ENCODE data around the gene C19orf12. TPM values are rescaled to one million over a fixed set of nuclear protein-coding genes. Genes with fewer than 3 reads are reported as not detected.

The C19orf12 gene
- total RNA-seq, 1 donor from 2014 or later, result 14.2 TPM

DNA sequence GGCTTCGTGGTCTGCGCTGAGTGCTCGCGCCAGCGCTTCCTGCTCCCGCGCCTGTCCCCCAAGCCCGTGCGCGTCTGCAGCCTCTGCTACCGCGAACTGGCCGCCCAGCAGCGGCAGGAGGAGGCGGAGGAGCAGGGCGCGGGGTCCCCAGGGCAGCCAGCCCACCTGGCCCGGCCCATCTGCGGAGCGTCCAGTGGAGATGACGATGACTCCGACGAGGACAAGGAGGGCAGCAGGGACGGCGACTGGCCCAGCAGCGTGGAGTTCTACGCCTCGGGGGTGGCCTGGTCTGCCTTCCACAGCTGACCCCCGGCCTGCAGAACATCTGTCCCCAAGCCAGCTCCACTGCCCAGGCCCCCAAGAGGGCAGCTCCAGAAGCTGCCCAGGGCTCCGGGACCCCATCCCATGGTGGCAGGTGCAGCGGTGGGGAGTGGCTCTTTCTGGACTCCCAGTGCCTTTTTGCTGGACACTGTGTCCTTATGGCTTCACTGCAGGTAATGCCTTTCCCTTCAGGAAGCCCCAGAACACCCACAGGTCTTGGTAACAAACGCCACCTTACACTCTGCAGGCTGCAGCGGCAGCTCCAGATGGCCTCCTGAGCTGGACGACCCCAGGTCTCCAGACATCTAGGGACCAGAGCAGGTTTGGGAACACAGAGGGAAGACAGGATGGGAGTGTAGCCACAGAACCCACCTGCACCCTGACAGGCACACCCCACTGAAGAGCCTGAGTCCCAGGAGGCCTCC is 40.5 kb downstream of the C19orf12 start:
- peaks cover 0 to 37% of the 10 kb centered on the region in 2 donors for H3K36me3 ChIP-seq
- H3K27me3 ChIP-seq, result no peaks in the 10 kb centered on the region
- H3K4me1 ChIP-seq, result peaks cover 90% of the 10 kb centered on the region
- H3K4me3 ChIP-seq, result no peak overlapping the region
- intact Hi-C loops (cut with DNase I), result no loop called here
- TF ChIP-seq POLR2AphosphoS5 (IDR thresholded peaks at IDR 0.05; ENCODE audit: insufficient read depth in 1 of 2, low read depth in 1 of 2) (no peak), POLR2A (IDR thresholded peaks at IDR 0.05) (no peak)
- TF ChIP-seq, protein P1, sequence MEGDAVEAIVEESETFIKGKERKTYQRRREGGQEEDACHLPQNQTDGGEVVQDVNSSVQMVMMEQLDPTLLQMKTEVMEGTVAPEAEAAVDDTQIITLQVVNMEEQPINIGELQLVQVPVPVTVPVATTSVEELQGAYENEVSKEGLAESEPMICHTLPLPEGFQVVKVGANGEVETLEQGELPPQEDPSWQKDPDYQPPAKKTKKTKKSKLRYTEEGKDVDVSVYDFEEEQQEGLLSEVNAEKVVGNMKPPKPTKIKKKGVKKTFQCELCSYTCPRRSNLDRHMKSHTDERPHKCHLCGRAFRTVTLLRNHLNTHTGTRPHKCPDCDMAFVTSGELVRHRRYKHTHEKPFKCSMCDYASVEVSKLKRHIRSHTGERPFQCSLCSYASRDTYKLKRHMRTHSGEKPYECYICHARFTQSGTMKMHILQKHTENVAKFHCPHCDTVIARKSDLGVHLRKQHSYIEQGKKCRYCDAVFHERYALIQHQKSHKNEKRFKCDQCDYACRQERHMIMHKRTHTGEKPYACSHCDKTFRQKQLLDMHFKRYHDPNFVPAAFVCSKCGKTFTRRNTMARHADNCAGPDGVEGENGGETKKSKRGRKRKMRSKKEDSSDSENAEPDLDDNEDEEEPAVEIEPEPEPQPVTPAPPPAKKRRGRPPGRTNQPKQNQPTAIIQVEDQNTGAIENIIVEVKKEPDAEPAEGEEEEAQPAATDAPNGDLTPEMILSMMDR (IDR thresholded peaks at IDR 0.05), result no peak
- H3K27ac ChIP-seq, result no peak overlapping the region
- no peak for DNase-seq (ENCODE audit: extremely low spot score in 2 of 2)
- no peaks in the 10 kb centered on the region for H3K9me3 ChIP-seq

DNA sequence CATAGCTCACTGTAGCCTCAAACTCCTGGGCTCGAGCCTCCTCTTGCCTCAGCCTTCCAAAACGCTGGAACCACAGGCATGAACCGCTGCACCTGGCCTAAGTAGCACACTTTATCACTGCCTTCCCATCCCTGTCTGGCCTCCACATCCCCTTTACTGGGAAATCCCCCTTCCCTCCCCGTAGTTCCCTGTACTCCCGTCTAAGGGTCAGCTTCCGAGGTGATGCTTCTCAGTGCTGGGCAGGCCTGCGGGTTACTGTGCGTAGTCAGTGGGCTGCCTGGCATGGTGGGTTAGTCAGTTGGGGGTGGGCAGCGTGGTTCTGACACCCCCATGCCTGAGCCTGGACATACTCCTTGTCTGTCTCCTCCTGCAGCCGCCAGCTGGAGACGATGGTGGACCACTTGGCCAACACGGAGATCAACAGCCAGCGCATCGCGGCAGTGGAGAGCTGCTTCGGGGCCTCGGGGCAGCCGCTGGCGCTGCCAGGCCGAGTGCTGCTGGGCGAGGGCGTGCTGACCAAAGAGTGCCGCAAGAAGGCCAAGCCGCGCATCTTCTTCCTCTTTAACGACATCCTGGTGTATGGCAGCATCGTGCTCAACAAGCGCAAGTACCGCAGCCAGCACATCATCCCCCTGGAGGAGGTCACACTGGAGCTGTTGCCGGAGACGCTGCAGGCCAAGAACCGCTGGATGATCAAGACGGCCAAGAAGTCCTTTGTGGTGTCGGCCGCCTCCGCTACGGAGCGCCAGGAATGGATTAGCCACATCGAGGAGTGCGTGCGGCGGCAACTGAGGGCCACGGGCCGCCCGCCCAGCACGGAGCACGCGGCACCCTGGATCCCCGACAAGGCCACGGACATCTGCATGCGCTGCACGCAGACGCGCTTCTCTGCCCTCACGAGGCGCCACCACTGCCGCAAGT is 41.4 kb downstream of the C19orf12 start:
- Histone ChIP-seq H3K36me3 (peaks cover 0 to 37% of the 10 kb centered on the region in 2 donors), H3K4me1 (peaks cover 90% of the 10 kb centered on the region), H3K27ac (peak overlapping the region; percentile 56), H3K4me3 (no peak overlapping the region), H3K27me3 (no peaks in the 10 kb centered on the region), H3K9me3 (no peaks in the 10 kb centered on the region)
- DNase-seq (ENCODE audit: extremely low spot score in 2 of 2), result no peak
- TF ChIP-seq POLR2A (IDR thresholded peaks at IDR 0.05) (no peak), POLR2AphosphoS5 (IDR thresholded peaks at IDR 0.05; ENCODE audit: insufficient read depth in 1 of 2, low read depth in 1 of 2) (no peak)
- intact Hi-C loops (cut with DNase I), result no loop called here

DNA sequence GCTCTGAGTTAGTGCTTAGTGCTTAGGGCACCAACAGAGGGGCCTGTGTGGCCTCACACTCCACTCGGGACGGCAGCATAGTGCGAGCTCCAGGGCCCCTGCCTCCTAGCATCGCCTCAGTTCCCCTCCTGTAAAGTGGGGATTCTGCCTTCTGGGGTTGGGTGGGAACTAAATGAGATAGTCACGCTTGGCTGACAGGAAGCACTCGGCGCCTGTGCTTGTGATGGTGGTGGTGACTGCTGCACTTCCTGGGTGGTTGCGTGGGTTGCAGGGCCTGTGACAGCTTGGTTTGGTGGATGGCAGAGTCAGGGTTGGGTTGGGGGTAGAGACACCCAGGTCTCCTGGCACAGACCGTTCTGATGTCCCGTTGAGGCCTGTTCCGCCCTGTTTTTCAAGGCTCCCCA is 42.1 kb downstream of the C19orf12 start:
- intact Hi-C loops (cut with DNase I), result no loop called here
- Histone ChIP-seq H3K36me3 (peaks cover 0 to 37% of the 10 kb centered on the region in 2 donors), H3K4me1 (peaks cover 88% of the 10 kb centered on the region), H3K27me3 (no peaks in the 10 kb centered on the region), H3K4me3 (peak overlapping the region in 1 of 2 donors; percentile 2), H3K9me3 (no peaks in the 10 kb centered on the region), H3K27ac (peak overlapping the region; percentile 56)
- TF ChIP-seq, protein P1 (IDR thresholded peaks at IDR 0.05), result no peak
- TF ChIP-seq POLR2AphosphoS5 (IDR thresholded peaks at IDR 0.05; ENCODE audit: insufficient read depth in 1 of 2, low read depth in 1 of 2), result no peak
- no peak for TF ChIP-seq POLR2A (IDR thresholded peaks at IDR 0.05)
- DNase-seq (ENCODE audit: extremely low spot score in 2 of 2), result peak in 1 of 2 donors; percentile 83

DNA sequence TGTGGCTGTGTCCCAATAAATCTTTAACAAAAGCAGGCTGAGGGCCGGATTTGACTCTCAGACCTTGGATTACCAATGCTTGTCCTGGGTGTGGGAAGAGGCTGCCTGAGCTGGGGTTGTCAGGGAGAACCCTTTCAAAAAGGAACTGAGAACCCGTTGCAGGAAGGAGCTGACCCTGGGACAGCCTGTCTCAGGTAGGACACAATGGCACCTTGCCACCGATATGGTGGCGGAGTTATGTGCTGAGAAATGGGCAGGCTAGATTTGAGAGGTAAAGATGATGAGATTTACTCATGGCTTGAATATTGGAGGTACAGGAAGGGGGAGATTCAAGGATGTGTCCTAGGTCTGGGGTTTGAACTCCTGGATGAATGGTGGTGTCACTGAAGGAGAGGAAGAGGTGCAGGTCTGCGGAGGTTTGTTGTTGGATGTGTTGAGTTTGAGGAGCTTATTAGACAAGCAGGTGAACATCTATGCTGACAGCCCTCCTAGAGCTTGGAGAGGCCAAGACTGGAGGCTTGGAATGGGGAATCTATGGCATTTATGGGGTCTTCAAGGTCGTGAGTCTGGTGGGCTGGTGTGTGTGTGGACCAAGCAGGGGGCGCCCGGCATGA is 42.6 kb downstream of the C19orf12 start:
- TF ChIP-seq, protein P1 (IDR thresholded peaks at IDR 0.05), result no peak
- TF ChIP-seq POLR2A (IDR thresholded peaks at IDR 0.05) (no peak), POLR2AphosphoS5 (IDR thresholded peaks at IDR 0.05; ENCODE audit: insufficient read depth in 1 of 2, low read depth in 1 of 2) (no peak)

More for the DNA sequence above, 42.6 kb downstream of the C19orf12 start:
- Histone ChIP-seq H3K27me3 (no peaks in the 10 kb centered on the region), H3K4me1 (peaks cover 88% of the 10 kb centered on the region), H3K36me3 (peaks cover 0 to 35% of the 10 kb centered on the region in 2 donors), H3K27ac (peak overlapping the region; percentile 56), H3K9me3 (no peaks in the 10 kb centered on the region), H3K4me3 (peak overlapping the region in 1 of 2 donors; percentile 2)
- intact Hi-C loops (cut with DNase I), result no loop called here
- no peak for DNase-seq (ENCODE audit: extremely low spot score in 2 of 2)

Data from vagina (tissue), 2 donors.